GM12878 (cell line): ENCODE results near the gene FNTB. TPM values are rescaled to one million over a fixed set of nuclear protein-coding genes. Genes with fewer than 3 reads are reported as not detected.
"Not testable (repeated sequence)": the region's sequence is repeated elsewhere in the genome, so short reads cannot be mapped to it uniquely, and the experiment has no call there.

ENCODE experiments used
- ATAC-seq: fragments of 200-7000 bp; cut with Tn5 transposase; 3 replicates; pipeline ENCODE4 v1.9.1; 2020; ENCODE audit warnings: mild to moderate bottlenecking, moderate library complexity
- BruUV-seq: library from RNA; stranded (reverse); fragments of 400-500 nt; replicated peaks from 2 replicates; lab custom pipeline; 2021; lab: Mats Ljungman, UMichigan
- CTCF ChIA-PET: fragments of 300-600 bp; sonication (Branson Sonifier 250); formaldehyde crosslinking; extraction: SDS; loops from one replicate; lab custom pipeline; 2021; ENCODE audit warnings: inconsistent platforms; lab: Yijun Ruan, JAX
- POLR2A ChIA-PET: fragments of 350-600 bp; formaldehyde crosslinking; extraction: SDS; loops from one replicate; lab custom pipeline; 2021; ENCODE audit warnings: inconsistent platforms; lab: Charles Lee
- RAD21 ChIA-PET: fragments of 300-600 bp; sonication (Branson Sonifier 250); formaldehyde crosslinking; loops from one replicate; lab custom pipeline; 2023; ENCODE audit warnings: antibody characterized with exemption; ENCODE audit not compliant: unreplicated experiment; lab: Charles Lee
- SMC1A ChIA-PET: fragments of 300-600 bp; sonication (Branson Sonifier 250); formaldehyde crosslinking; loops from one replicate; lab custom pipeline; 2023; ENCODE audit not compliant: unreplicated experiment, uncharacterized antibody; lab: Charles Lee
- DNase-seq: peaks from one replicate; pipeline ENCODE4 v3.0.0-alpha.2; 2011; ENCODE audit warnings: low read depth, low spot score
- FAIRE-seq: peaks from 3 replicates; lab custom pipeline; 2011; peaks lifted over from hg19 to GRCh38; lab: Jason Lieb, UNC
- H2AFZ ChIP-seq: 2 replicates; pipeline ENCODE4 v1.6.0; 2011; ENCODE audit warnings: low read depth, low read length, control low read depth; ENCODE audit not compliant: control insufficient read depth
- H3K27ac ChIP-seq: 2 replicates; pipeline ENCODE4 v1.5.1; 2011; ENCODE audit warnings: control low read depth; ENCODE audit not compliant: control insufficient read depth, insufficient read depth
- H3K27me3 ChIP-seq, 2 experiments: replicated peaks in 1 of 2; 2 replicates each; pipeline versions ENCODE4 v1.6.0 to v1.6.1; 2011; ENCODE audit warnings: low read length in 1 of 2; ENCODE audit not compliant: control insufficient read depth in 2 of 2, insufficient read depth in 2 of 2
- H3K36me3 ChIP-seq, 2 experiments: 2 replicates each; pipeline ENCODE4 v1.5.1; 2011; ENCODE audit warnings: low read length in 1 of 2; ENCODE audit not compliant: control insufficient read depth in 2 of 2, insufficient read depth in 2 of 2
- H3K4me1 ChIP-seq: 2 replicates; pipeline ENCODE4 v1.6.1; 2011; ENCODE audit warnings: mild to moderate bottlenecking, low read length, moderate library complexity, mixed read lengths; ENCODE audit not compliant: control insufficient read depth, insufficient read depth
- H3K4me2 ChIP-seq: 2 replicates; pipeline ENCODE4 v1.6.0; 2011; ENCODE audit warnings: control low read depth; ENCODE audit not compliant: control insufficient read depth, insufficient read depth
- H3K4me3 ChIP-seq: fragments of 200-600 bp; sonication (generic); 2 replicates; pipeline ENCODE4 v1.5.1; 2016
- H3K79me2 ChIP-seq: 2 replicates; pipeline ENCODE4 v1.6.0; 2011; ENCODE audit warnings: low read length; ENCODE audit not compliant: control insufficient read depth, insufficient read depth
- H3K9ac ChIP-seq: 2 replicates; pipeline ENCODE4 v1.8.0; 2011; ENCODE audit warnings: low read length, control low read depth, mixed read lengths; ENCODE audit not compliant: control insufficient read depth, insufficient read depth
- H3K9me3 ChIP-seq: replicated peaks from 3 replicates; pipeline ENCODE4 v1.5.1; 2011; ENCODE audit warnings: mild to moderate bottlenecking, low read length; ENCODE audit not compliant: control insufficient read depth, insufficient read depth
- H4K20me1 ChIP-seq: 2 replicates; pipeline ENCODE4 v1.6.0; 2011; ENCODE audit not compliant: control insufficient read depth, insufficient read depth
- ZNF592 ChIP-seq: fragments of 450-650 bp; IDR thresholded peaks from 2 replicates; pipeline ENCODE4 v1.6.1; 2017; ENCODE audit warnings: mild to moderate bottlenecking, moderate library complexity
- ZNF622 ChIP-seq: fragments of 450-650 bp; IDR thresholded peaks from 2 replicates; pipeline ENCODE4 v1.6.1; 2017; ENCODE audit warnings: mild to moderate bottlenecking, inconsistent platforms
- WGBS: methylation state at CpG from one replicate; pipeline ENCODE4 v1.1.6; 2016; ENCODE audit warnings: low lambda C conversion rate; ENCODE audit not compliant: insufficient replicate concordance, insufficient coverage; ENCODE audit errors: missing lambda C conversion rate; 5-methylcytosine and 5-hydroxymethylcytosine counted together
- in situ Hi-C: fragments of 300-500 bp; cut with MboI; formaldehyde crosslinking; loops from 9 replicates; pipeline ENCODE4 v1.14.3; 2018; ENCODE audit warnings: mixed read lengths
- intact Hi-C: fragments of 100-400 bp; cut with micrococcal nuclease; formaldehyde crosslinking; loops from one replicate; pipeline ENCODE4 v1.14.2; 2022; ENCODE audit not compliant: unreplicated experiment
- polyA plus RNA-seq, 11 experiments: library from polyadenylated mRNA; depleted of rRNA in 4 of 11; unstranded in 6 of 11; stranded (reverse) in 5 of 11; fragments of >200 nt; fragmentation: Nextera tagmentation in 4 of 11; fragmentation: Illumina TruSeq in 1 of 11; extraction: Ambion mirVana in 4 of 11; extraction: Trizol in 1 of 11; gene quantifications; 1 replicate in 1 of 11; 2 replicates in 10 of 11; pipeline versions ENCODE4 v1.2.1 to v1.2.3, GENCODE V29; 2011 to 2016; ENCODE audit warnings: inconsistent platforms in 2 of 11, missing spikeins in 2 of 11, low read depth in 1 of 11
- total RNA-seq, 4 experiments: library from RNA; depleted of rRNA in 3 of 4; stranded (reverse); fragments of >200 nt in 3 of 4; fragmentation: Illumina TruSeq in 1 of 4; extraction: Trizol in 1 of 4; gene quantifications; 2 replicates each; pipeline versions ENCODE4 v1.2.1 to v1.2.3, GENCODE V29; 2013 to 2021

The FNTB gene
- total and polyA plus RNA-seq, 10 of the 15 experiments (the other 5 are each of a cell fraction or from before 2014, with no cell fraction given) = 10.4 to 25.1 (median 16.7) TPM

GRCh38 chr14:65028937-65029336 is 42.2 kb downstream of the FNTB start (continued):
- TF ChIP-seq ZNF592 (no peak), ZNF622 (no peak)

- BruUV-seq, H3K9ac ChIP-seq, ATAC-seq, H4K20me1 ChIP-seq, H3K4me3 ChIP-seq, H3K27ac ChIP-seq, H3K27me3 ChIP-seq, H3K4me1 ChIP-seq, RAD21 ChIA-PET, FAIRE-seq, H3K9me3 ChIP-seq, intact Hi-C loops, H3K4me2 ChIP-seq, in situ Hi-C loops, POLR2A ChIA-PET, DNase-seq, H3K79me2 ChIP-seq, H2AFZ ChIP-seq, CTCF ChIA-PET, SMC1A ChIA-PET: not testable (repeated sequence)
- WGBS = 96% methylated on average over 10 of the region's 10 CpGs
- peaks cover 5 to 47% of the 10 kb centered on the region in 2 experiments for H3K36me3 ChIP-seq
These were observed 44.6 kb downstream of the FNTB start for GRCh38 chr14:65031321-65031720.
